NCI-H128 (cell line): Measurements from ENCODE around the gene LRRC70.

Experiments used
- DNase-seq: peaks from one replicate; lab custom pipeline; 2025; ENCODE audit not compliant: unreplicated experiment; lab: John Stamatoyannopoulos, UW

Gene LRRC70

GRCh38 chr5:62574599-62574998 is 4.0 kb upstream of the LRRC70 start:
- DNase-seq, result no peak

GRCh38 chr5:62575066-62575465 is 3.6 kb upstream of the LRRC70 start:
- DNase-seq, result no peak

GRCh38 chr5:62575489-62575888 is 3.1 kb upstream of the LRRC70 start:
- DNase-seq, result no peak

GRCh38 chr5:62576570-62577170 is 1.9 kb upstream of the LRRC70 start:
- DNase-seq, result no peak

DNA sequence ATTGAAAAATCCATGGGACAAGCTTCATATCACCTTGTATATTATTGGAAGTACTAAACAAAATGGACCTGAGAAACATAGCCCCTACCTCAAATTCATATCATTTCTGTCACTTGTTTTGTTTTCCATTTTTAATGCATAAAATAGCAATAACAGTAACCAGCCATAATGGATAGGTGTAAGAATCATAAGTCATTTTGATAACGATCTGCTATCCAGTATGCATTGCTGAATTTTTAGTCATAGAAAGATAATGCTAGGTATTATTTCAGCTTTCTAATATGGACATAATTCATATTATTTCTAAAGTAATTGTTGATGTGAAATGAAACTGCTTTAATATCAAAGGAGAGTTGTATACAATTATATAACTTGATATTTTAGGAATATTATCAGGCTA is 1.1 kb upstream of the LRRC70 start:
- DNase-seq, result no peak

DNA sequence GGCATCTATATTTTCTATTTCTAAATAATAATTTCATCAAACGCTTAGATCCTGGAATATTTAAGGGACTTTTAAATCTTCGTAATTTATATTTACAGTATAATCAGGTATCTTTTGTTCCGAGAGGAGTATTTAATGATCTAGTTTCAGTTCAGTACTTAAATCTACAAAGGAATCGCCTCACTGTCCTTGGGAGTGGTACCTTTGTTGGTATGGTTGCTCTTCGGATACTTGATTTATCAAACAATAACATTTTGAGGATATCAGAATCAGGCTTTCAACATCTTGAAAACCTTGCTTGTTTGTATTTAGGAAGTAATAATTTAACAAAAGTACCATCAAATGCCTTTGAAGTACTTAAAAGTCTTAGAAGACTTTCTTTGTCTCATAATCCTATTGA is 1.1 kb downstream of the LRRC70 start:
- DNase-seq, result no peak

DNA sequence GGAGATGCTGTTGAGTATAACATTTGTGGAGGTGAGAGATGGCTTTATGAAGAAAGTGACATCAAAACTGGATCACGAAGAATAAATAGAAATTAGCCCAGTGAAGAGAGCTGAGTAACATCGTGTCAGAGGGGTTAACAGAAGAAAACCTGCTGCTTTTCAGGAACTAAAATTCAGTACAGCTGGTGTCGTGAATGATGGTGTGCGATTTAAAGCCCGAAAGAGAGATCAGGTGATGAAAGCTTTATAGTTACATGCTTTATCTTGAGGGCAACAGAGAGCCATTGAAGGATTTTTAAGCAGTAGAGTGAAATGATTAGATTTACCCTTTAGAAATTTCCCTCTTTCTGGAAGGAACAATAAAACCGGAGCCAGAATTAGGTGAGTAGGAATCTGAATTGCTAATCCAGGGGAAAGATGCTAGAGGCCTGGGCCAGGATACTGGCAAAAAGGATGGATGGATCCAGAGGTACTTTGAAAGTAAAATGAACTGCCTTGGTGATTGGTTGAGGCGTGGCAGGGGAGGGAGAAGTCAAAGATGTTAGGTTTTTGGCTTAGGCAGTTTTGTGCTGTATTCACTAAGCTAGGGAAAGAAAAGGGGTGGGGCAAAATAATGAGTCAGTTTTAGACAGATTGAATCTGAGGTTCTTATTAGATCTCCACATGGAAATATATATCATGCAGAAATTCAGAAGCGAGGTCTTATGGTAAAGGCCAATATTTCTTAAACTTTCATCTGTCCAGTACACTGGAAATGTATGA is 3.4 kb downstream of the LRRC70 start:
- no peak for DNase-seq

- no peak for DNase-seq
These were observed 5.8 kb downstream of the LRRC70 start for GRCh38 chr5:62584391-62584790.

- no peak for DNase-seq
These were observed 6.7 kb downstream of the LRRC70 start for GRCh38 chr5:62585306-62585705.

GRCh38 chr5:62585751-62586150 is 7.1 kb downstream of the LRRC70 start:
- DNase-seq, result no peak

DNA sequence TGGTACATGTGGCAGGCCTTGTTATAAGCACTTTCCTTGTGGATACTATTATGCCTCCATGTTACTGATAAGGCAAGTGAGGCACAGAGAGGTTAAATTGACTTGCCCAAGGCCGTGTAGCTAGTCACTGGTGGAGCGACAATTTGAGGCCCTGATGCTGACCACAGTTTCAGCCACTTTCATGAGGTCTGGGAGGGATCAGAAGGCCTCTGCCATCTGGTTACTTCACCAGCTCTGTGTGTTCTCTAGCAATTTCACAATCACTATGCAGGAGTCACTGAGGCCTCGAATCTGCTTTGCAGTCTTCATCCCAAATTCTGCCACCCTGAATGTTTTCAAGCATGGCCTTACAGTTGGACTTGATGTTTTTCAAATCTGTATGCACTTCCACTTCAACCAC is 9.1 kb downstream of the LRRC70 start:
- DNase-seq, result no peak

DNA sequence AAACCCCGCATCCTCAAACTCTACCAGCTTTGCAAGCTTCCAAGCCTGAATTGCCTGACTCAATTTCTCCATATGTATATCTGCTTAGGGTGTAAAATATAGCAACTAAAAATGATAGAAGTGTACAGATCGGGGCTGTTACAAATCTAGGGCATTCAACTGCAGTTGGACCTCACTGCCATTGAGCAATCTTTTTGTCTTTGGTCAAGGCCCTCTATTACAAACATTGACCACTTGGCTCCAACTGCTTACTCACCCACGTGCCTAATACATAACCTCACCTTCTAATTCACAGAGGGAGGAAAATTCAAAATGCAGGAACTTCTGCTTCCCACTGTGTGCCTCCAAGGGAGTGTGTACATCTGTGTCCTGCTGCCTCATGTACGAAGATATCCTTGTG is 10.0 kb downstream of the LRRC70 start:
- no peak for DNase-seq

GRCh38 chr5:62589504-62589903 is 10.9 kb downstream of the LRRC70 start:
- DNase-seq, result no peak

- no peak for DNase-seq
These were observed 11.8 kb downstream of the LRRC70 start for GRCh38 chr5:62590387-62590786.

DNA sequence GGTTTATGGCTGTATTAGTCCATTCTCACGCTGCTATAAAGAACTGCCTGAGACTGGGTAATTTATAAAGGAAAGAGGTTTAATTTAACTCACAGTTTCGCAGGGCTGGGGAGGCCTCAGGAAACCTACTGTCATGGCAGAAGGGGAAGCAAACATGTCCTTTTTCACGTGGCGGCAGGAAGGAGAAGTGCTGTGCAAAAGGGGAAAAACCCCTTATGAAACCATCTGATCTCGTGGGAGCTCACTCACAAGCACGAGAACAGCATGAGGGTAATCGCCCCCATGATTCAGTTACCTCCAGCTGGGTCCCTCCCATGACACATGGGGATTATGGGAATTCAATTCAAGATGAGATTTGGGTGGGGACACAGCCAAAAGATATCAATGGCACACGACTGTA is 13.9 kb downstream of the LRRC70 start:
- no peak for DNase-seq

- no peak for DNase-seq
These were observed 14.7 kb downstream of the LRRC70 start for GRCh38 chr5:62593331-62593730.

DNA sequence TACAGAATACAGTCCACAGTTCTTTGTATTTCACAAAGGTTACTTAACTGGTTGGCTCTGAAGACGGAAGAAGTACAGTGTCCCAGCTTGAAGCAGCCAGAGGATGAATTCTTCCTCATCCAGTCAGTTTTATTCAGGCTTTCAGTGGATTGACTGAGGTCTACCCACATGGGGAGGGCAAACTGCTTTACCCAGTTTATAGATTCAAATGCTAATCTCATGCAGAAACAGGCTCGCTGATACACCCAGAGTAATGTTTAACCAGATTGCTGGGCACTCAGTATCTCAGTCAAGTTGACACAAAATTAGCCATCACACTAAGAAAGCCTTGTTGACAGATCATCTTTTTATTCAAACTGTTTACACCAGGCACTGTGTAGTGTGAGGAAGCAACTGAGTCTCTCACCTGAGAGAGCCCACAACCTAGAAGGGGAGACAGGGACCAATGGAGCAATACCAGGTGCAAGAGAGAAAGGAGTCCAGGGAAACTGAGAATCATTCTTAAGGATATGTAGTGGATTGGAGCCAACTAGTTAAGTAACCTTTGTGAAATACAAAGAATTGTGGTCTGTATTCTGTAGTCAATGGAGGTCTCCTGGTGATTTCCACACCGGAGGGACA is 15.9 kb downstream of the LRRC70 start:
- DNase-seq, result no peak

DNA sequence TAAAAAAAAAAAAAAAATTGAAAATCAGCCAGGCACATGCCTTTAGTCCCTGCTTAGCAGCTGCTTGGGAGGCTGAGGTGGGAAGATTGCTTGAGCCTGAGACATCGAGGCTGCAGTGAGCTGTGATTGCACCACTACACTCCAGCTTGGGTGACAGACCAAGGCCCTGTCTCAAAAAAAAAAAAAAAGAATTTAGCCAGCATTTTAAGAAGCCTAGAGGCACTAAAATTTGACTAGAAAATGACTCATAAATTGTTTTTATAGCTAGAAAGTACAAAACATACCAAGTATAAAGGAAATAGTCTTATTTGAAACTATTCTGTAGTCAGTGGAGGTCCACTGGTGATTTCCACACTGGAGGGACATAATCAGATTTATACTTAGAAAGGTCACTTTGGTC is 17.5 kb downstream of the LRRC70 start:
- DNase-seq, result no peak

- DNase-seq, result no peak
These were observed 18.1 kb downstream of the LRRC70 start for GRCh38 chr5:62596691-62597090.

DNA sequence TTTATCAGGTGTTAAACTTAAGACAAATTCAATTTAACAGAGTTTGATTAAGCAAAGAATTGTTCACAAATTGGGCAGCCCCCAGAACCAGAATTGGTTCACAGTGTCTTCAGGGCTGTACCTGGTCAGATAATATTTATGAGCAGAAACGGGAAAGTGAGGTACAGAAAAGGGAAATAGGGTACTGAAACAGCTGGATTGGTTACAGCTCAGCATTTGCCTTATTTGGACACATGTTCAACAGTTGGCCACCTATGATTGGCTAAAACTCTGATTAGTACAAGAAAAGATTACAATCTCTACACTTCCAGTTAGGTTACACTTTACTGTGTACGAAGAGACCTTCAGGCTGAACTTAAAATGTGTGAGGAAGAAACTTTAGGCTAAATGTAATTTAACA is 18.7 kb downstream of the LRRC70 start:
- DNase-seq, result no peak

DNA sequence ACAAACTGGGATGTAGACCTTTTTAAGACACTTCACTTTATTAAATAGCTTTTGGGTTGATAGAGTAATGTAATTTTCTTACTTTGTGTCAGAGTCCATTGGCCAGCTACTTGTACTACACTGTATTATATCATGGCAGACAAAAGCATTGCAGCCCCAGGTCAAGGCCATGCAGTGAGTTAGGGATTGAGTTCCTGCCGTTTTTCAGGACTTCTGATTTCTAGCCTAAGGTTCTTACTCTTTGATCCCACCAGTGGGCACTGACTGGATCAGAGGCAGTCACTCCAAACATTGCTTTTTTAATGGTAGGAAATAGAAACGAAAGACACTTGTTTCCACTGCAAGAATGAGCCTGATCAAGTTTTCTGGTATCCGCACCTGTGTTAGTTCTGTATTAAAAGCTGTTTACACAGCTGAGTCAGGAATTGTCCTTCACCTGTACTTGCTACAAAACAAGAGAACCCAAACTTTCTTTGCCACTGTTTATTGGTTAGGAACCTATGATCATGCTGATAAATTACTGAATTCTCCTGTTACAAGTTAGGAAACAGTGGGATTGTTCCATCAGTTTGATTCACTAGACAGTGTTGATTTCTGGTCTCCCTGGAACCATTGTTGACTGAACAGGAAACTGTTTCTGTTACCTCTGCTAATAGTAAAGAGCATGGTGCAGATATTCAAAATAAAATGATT is 22.1 kb downstream of the LRRC70 start:
- no peak for DNase-seq

- no peak for DNase-seq
These were observed 25.3 kb downstream of the LRRC70 start for GRCh38 chr5:62603934-62604333.
